Vagina (tissue), 2 donors: ENCODE measurements around the gene FLT4. TPM values are rescaled to one million over a fixed set of nuclear protein-coding genes. Genes with fewer than 3 reads are reported as not detected.

Experiments
- DNase-seq, 2 donors: peaks; one replicate each; pipeline ENCODE4 v3.0.0-alpha.2; 2017; ENCODE audit errors: extremely low spot score in 2 of 2
- H3K27ac ChIP-seq: fragments of 200-600 bp; sonication (generic); one replicate; pipeline ENCODE4 v1.5.1; 2019
- H3K27me3 ChIP-seq: fragments of 200-600 bp; sonication (generic); one replicate; pipeline ENCODE4 v1.5.1; 2019
- H3K36me3 ChIP-seq, 2 donors: fragments of 200-600 bp; sonication (generic); one replicate each; pipeline ENCODE4 v1.5.1; 2017 to 2019
- H3K4me1 ChIP-seq: fragments of 200-600 bp; sonication (generic); one replicate; pipeline ENCODE4 v1.5.1; 2019
- H3K4me3 ChIP-seq, 2 donors: fragments of 200-600 bp; sonication (generic); 1 replicate in 1 of 2; 2 replicates in 1 of 2; pipeline ENCODE4 v1.5.1; 2016 to 2019
- H3K9me3 ChIP-seq: fragments of 200-600 bp; sonication (generic); one replicate; pipeline ENCODE4 v1.5.1; 2019
- CTCF ChIP-seq, 3 experiments: fragments of 450-650 bp in 2 of 3; fragments of 200-600 bp in 1 of 3; sonication (generic) in 1 of 3; IDR thresholded peaks; one replicate each; pipeline ENCODE4 v1.5.1; 2017 to 2019; ENCODE audit warnings: antibody characterized with exemption in 3 of 3, mild to moderate bottlenecking in 2 of 3, moderate library complexity in 2 of 3
- POLR2A ChIP-seq, 2 donors: fragments of 450-650 bp; IDR thresholded peaks; one replicate each; pipeline ENCODE4 v1.6.1; 2017; ENCODE audit warnings: antibody characterized with exemption in 2 of 2, mild to moderate bottlenecking in 2 of 2, moderate library complexity in 2 of 2
- POLR2AphosphoS5 ChIP-seq, 2 donors: sonication (generic); formaldehyde crosslinking; IDR thresholded peaks; one replicate each; pipeline ENCODE4 v1.9.0; 2017; ENCODE audit warnings: antibody characterized with exemption in 2 of 2, mild to moderate bottlenecking in 2 of 2, low read depth in 1 of 2; ENCODE audit not compliant: insufficient read depth in 1 of 2
- intact Hi-C: fragments of 100-400 bp; cut with DNase I; formaldehyde crosslinking; loops from one replicate; pipeline ENCODE4 v1.15.1; 2023
- total RNA-seq: library from RNA; depleted of rRNA; stranded (reverse); fragments of >200 nt; gene quantifications from one replicate; pipeline ENCODE4 v1.2.3, GENCODE V29; 2016

Gene FLT4
- total RNA-seq, 1 donor from 2014 or later, result 20.9 TPM

DNA sequence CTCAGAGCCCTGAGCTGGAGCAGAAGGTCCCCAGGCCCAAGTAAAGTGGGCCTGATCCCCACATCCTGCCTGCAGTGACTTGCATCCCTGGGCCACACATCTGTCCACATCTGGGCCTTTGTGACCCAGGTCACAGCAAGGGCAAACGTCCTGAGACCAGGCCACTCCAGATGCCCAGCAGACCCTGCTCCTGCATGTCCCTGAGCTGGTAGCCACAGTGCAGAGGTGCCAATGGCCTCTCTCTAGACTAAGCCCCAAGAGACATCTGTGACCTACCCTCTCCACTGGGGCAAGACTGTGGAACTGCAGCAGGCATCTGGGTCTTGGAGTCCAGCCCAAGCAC is 2.5 kb downstream of the FLT4 start:
- H3K9me3 ChIP-seq, result no peaks in the 10 kb centered on the region
- H3K36me3 ChIP-seq, result no peaks in the 10 kb centered on the region
- H3K27ac ChIP-seq, result no peak overlapping the region
- no peaks in the 10 kb centered on the region for H3K27me3 ChIP-seq
- intact Hi-C loops, result no loop called here
- H3K4me1 ChIP-seq, result peaks cover 13% of the 10 kb centered on the region
- no peak for TF ChIP-seq POLR2AphosphoS5 (IDR thresholded peaks at IDR 0.05; ENCODE audit: insufficient read depth in 1 of 2, low read depth in 1 of 2)
- no peak for TF ChIP-seq CTCF (IDR thresholded peaks at IDR 0.05)
- TF ChIP-seq POLR2A (IDR thresholded peaks at IDR 0.05), result no peak
- DNase-seq, result no peak
- no peak overlapping the region for H3K4me3 ChIP-seq

DNA sequence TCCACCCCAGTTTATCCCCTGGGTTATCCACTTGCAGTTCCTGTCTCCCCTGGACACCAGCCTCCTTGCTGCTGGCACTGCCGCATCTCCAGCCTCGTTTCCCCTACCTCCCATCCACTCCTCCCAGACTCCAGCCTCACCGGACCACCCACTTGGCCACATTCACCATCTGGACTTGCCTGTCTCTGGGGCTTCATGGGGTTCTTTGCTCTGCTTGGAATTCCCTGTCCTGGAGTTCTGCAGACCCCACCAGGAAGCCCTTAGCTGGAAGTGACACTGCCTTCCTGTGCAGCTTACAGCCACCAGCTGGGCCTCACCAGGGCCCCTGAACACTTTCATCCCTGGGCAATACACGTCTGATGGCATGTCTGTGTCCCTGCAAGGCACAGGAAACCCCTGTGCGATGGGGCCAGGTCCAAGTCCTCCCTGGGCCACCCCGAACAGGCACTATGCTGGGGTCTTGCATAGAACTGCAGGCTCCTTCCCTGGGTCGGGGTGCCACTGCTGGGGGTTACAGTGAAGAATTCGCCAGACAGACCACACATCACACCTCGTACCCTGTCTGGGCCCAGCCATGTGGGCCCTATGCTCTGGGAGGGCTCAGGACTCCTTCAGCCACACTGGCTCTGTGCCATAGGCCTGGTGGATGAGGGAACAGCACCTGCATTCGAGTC is 3.0 kb downstream of the FLT4 start:
- peaks cover 13% of the 10 kb centered on the region for H3K4me1 ChIP-seq
- no peaks in the 10 kb centered on the region for H3K9me3 ChIP-seq
- TF ChIP-seq CTCF (IDR thresholded peaks at IDR 0.05), result no peak
- TF ChIP-seq POLR2AphosphoS5 (IDR thresholded peaks at IDR 0.05; ENCODE audit: insufficient read depth in 1 of 2, low read depth in 1 of 2), result no peak
- TF ChIP-seq POLR2A (IDR thresholded peaks at IDR 0.05), result no peak
- intact Hi-C loops, result no loop called here
- no peak overlapping the region for H3K4me3 ChIP-seq
- no peak for DNase-seq
- no peaks in the 10 kb centered on the region for H3K36me3 ChIP-seq
- no peak overlapping the region for H3K27ac ChIP-seq
- H3K27me3 ChIP-seq, result no peaks in the 10 kb centered on the region

GRCh38 chr5:180645274-180646204 is 3.9 kb downstream of the FLT4 start:
- H3K9me3 ChIP-seq, result no peaks in the 10 kb centered on the region
- no peak overlapping the region for H3K27ac ChIP-seq
- H3K4me1 ChIP-seq, result peaks cover 13% of the 10 kb centered on the region
- H3K4me3 ChIP-seq, result no peak overlapping the region
- intact Hi-C loops, result no loop called here
- no peaks in the 10 kb centered on the region for H3K27me3 ChIP-seq
- DNase-seq, result peak in 1 of 2 donors; percentile 82
- TF ChIP-seq POLR2AphosphoS5 (IDR thresholded peaks at IDR 0.05; ENCODE audit: insufficient read depth in 1 of 2, low read depth in 1 of 2), result peak in 1 of 2 donors; percentile 47
- no peak for TF ChIP-seq POLR2A (IDR thresholded peaks at IDR 0.05)
- no peaks in the 10 kb centered on the region for H3K36me3 ChIP-seq

DNA sequence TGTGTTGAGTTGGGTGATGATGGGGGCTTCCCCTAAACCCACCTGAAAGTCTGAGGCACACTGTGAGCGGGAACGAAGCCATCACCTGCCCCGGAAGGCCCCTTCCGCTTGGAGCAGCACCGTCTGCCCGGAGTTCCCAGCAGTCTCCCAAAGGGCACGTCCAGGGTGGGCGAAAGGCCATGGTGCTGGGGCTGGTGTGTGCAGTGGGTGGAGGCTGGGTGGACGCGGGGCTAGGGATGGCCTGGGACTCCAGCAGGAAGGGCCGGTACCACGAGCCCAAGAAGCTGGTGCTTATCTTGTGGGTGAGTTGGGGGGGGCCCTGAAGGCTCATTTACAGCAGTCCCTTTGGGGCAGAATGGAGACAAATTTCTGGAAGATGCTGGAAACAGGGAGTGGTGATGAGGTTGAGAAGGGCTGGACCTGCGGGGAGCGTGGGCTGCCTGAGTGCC is 4.6 kb downstream of the FLT4 start:
- no peaks in the 10 kb centered on the region for H3K36me3 ChIP-seq
- intact Hi-C loops, result no loop called here
- H3K27ac ChIP-seq, result no peak overlapping the region

More for the DNA sequence above, 4.6 kb downstream of the FLT4 start:
- Histone ChIP-seq H3K9me3 (no peaks in the 10 kb centered on the region), H3K4me1 (peaks cover 7% of the 10 kb centered on the region), H3K4me3 (no peak overlapping the region), H3K27me3 (no peaks in the 10 kb centered on the region)
- DNase-seq, result no peak
- no peak for TF ChIP-seq CTCF (IDR thresholded peaks at IDR 0.05)
- no peak for TF ChIP-seq POLR2A (IDR thresholded peaks at IDR 0.05)
- TF ChIP-seq POLR2AphosphoS5 (IDR thresholded peaks at IDR 0.05; ENCODE audit: insufficient read depth in 1 of 2, low read depth in 1 of 2), result no peak
